Fibroblast of skin of abdomen (primary cell): ENCODE results near the gene MYOM1.
A peak's percentile ranks its signal among the peaks of the same experiment; 100 is the strongest.
"Not testable (repeated sequence)": the region's sequence is repeated elsewhere in the genome, so short reads cannot be mapped to it uniquely, and the experiment has no call there.

Experiments used
- DNase-seq: peaks from one replicate; pipeline ENCODE4 v3.0.0-alpha.2; 2013

The MYOM1 gene

GRCh38 chr18:3075491-3075890, 144.3 kb downstream of the MYOM1 start:
- DNase-seq: peak; percentile 33

GRCh38 chr18:3074087-3074486, 145.7 kb downstream of the MYOM1 start:
- no peak for DNase-seq

GRCh38 chr18:3073353-3073752, 146.4 kb downstream of the MYOM1 start:
- not testable (repeated sequence) for DNase-seq

GRCh38 chr18:3071676-3072075, 148.1 kb downstream of the MYOM1 start:
- no peak for DNase-seq

GRCh38 chr18:3069671-3070433, 149.9 kb downstream of the MYOM1 start:
- no peak for DNase-seq

GRCh38 chr18:3067722-3068121, 152.0 kb downstream of the MYOM1 start:
- DNase-seq: no peak

- no peak for DNase-seq
These were observed 152.6 kb downstream of the MYOM1 start for GRCh38 chr18:3067165-3067661.

- no peak for DNase-seq
These were observed 153.2 kb downstream of the MYOM1 start for GRCh38 chr18:3066341-3067110.

- not testable (repeated sequence) for DNase-seq
These were observed 156.0 kb downstream of the MYOM1 start for GRCh38 chr18:3063766-3064165.

GRCh38 chr18:3062798-3063680, 156.7 kb downstream of the MYOM1 start:
- DNase-seq: peak; percentile 28

- no peak for DNase-seq
These were observed 158.0 kb downstream of the MYOM1 start for GRCh38 chr18:3061581-3062312.

GRCh38 chr18:3060667-3061580, 158.8 kb downstream of the MYOM1 start:
- no peak for DNase-seq

GRCh38 chr18:3059272-3059671, 160.5 kb downstream of the MYOM1 start:
- DNase-seq: no peak

GRCh38 chr18:3058328-3059191, 161.2 kb downstream of the MYOM1 start:
- no peak for DNase-seq

- DNase-seq: no peak
These were observed 162.2 kb downstream of the MYOM1 start for GRCh38 chr18:3057526-3057925.

- DNase-seq: no peak
These were observed 163.5 kb downstream of the MYOM1 start for GRCh38 chr18:3056311-3056710.

- no peak for DNase-seq
These were observed 164.0 kb downstream of the MYOM1 start for GRCh38 chr18:3055816-3056215.

- no peak for DNase-seq
These were observed 164.5 kb downstream of the MYOM1 start for GRCh38 chr18:3055186-3055728.

GRCh38 chr18:3054780-3055179, 165.0 kb downstream of the MYOM1 start:
- no peak for DNase-seq

GRCh38 chr18:3054214-3054613, 165.6 kb downstream of the MYOM1 start:
- no peak for DNase-seq
